ENCODE measurements around the gene KCNQ2.

The KCNQ2 gene

DNA sequence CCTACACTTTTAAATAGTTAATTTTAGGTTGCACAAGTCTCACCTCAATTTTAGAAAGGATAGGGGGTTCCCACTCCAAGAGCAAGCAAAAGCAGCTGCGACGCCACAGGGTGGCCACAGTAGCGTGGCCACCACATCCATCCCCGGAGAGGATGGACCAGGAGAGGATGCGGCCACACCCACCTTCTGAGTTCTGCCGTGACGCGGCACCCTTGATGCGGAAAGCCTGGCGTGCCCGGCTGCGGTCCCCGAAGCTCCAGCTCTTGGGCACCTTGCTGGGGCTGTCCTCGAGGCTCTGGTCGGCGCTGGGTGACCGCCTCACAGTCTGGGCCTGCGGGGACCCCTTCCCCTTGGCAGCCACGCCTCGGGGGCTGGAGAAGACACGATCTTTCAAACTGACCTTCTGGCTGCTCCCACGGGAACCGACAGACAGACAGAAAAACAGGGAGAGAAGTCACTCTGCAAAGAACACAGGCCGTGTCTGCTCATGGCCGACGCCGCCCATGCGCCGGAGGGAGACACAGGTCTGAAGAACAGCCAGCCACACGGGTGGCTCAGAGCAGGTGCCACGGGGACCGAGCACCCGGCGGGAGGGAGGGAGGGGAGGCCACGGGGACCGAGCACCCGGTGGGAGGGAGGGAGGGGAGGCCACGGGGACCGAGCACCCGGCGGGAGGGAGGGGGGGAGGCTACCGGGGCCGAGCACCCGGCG lies 57.6 kb downstream of the KCNQ2 start:
- Histone ChIP-seq H3K36me3 (ENCODE audit: insufficient read depth, low read length) (no peaks in the 10 kb centered on the region), H3K4me1 (ENCODE audit: control insufficient read depth, insufficient read depth, low read length) (no peaks in the 10 kb centered on the region), H3K9ac (ENCODE audit: low read depth, low read length) (no peak overlapping the region), H3K4me2 (ENCODE audit: low read length) (no peak overlapping the region), H3K4me3 (ENCODE audit: low read length) (no peak overlapping the region), H3K9me3 (replicated peaks; ENCODE audit: low read length) (no peaks in the 10 kb centered on the region), H3K27me3 (ENCODE audit: control insufficient read depth, insufficient read depth, low read length) (peaks cover 68% of the 10 kb centered on the region)

- Histone ChIP-seq H3K4me1 (ENCODE audit: control insufficient read depth, insufficient read depth, low read length) (no peaks in the 10 kb centered on the region), H3K4me2 (ENCODE audit: low read length) (no peak overlapping the region), H3K4me3 (ENCODE audit: low read length) (no peak overlapping the region), H3K9me3 (replicated peaks; ENCODE audit: low read length) (no peaks in the 10 kb centered on the region), H3K9ac (ENCODE audit: low read depth, low read length) (no peak overlapping the region), H3K36me3 (ENCODE audit: insufficient read depth, low read length) (no peaks in the 10 kb centered on the region), H3K27me3 (ENCODE audit: control insufficient read depth, insufficient read depth, low read length) (peaks cover 63% of the 10 kb centered on the region)
Measured at GRCh38 chr20:63413963-63414684, 58.3 kb downstream of the KCNQ2 start.

DNA sequence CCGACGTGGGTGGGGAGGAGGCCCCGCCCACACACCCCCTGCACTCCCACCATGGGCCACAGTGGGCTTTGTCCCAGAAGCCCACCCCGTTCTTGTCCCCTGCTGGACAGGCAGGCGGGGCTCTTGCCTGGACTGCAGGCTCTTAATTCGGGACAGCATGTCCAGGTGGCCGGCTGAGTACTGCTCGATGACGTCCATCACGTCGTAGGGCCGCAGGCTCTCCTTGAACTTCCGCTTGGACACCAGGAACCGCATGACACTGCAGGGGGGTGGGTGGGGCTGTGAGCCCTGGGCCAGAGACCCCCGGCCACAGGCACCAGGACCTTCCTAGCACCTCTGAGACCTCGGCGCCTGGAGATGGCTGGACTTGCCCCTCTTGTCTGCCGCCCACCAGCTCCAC lies 59.1 kb downstream of the KCNQ2 start:
- H3K27me3 ChIP-seq (ENCODE audit: control insufficient read depth, insufficient read depth, low read length): peaks cover 55% of the 10 kb centered on the region
- H3K4me3 ChIP-seq (ENCODE audit: low read length): no peak overlapping the region
- no peaks in the 10 kb centered on the region for H3K9me3 ChIP-seq (replicated peaks; ENCODE audit: low read length)
- no peak overlapping the region for H3K4me2 ChIP-seq (ENCODE audit: low read length)
- no peaks in the 10 kb centered on the region for H3K4me1 ChIP-seq (ENCODE audit: control insufficient read depth, insufficient read depth, low read length)
- no peak overlapping the region for H3K9ac ChIP-seq (ENCODE audit: low read depth, low read length)
- no peaks in the 10 kb centered on the region for H3K36me3 ChIP-seq (ENCODE audit: insufficient read depth, low read length)

- H3K36me3 ChIP-seq (ENCODE audit: insufficient read depth, low read length): no peaks in the 10 kb centered on the region
- no peak overlapping the region for H3K4me3 ChIP-seq (ENCODE audit: low read length)
- H3K27me3 ChIP-seq (ENCODE audit: control insufficient read depth, insufficient read depth, low read length): peaks cover 51% of the 10 kb centered on the region
- no peak overlapping the region for H3K9ac ChIP-seq (ENCODE audit: low read depth, low read length)
- H3K4me1 ChIP-seq (ENCODE audit: control insufficient read depth, insufficient read depth, low read length): no peaks in the 10 kb centered on the region
- H3K4me2 ChIP-seq (ENCODE audit: low read length): no peak overlapping the region
- H3K9me3 ChIP-seq (replicated peaks; ENCODE audit: low read length): no peaks in the 10 kb centered on the region
Measured at GRCh38 chr20:63412889-63413288, 59.6 kb downstream of the KCNQ2 start.

DNA sequence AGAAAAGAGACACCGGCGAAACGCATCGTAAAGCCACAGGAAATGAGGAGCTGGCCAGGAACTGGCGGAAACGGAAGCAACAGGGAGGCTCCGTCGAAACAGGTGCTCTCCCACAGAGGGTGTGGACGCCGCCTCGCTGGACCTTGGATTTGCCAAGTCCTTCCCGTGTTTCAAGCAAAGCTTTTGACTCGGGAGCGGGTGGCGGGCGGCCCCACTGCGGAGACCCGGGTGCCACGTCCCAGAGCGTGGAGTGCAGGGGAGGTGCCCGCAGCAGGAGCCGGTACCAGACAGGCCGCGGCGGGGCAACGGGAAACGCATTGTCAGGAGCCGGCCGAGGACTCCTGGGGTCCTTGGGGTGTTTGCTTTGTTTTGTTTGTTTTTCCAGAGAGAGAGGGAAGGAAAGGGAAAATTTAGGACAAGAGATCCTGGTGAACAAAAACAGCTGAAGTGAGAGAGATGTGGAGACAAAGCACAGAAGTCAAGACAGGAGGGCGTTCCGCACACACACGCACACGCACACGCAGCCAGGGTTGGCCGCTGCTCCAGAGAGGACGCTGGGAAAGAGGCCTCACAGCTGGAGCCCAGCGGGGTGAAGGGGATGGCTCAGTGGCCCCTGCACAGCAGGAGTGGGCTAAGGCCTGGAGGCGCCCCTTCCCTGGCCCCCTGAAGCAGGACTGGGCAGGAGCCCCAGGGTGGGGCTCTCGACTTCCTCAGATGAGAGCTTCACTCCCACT lies 60.4 kb downstream of the KCNQ2 start:
- H3K4me2 ChIP-seq (ENCODE audit: low read length): no peak overlapping the region
- no peak overlapping the region for H3K4me3 ChIP-seq (ENCODE audit: low read length)
- no peak overlapping the region for H3K9ac ChIP-seq (ENCODE audit: low read depth, low read length)
- no peaks in the 10 kb centered on the region for H3K9me3 ChIP-seq (replicated peaks; ENCODE audit: low read length)
- H3K27me3 ChIP-seq (ENCODE audit: control insufficient read depth, insufficient read depth, low read length): peaks cover 42% of the 10 kb centered on the region
- no peaks in the 10 kb centered on the region for H3K36me3 ChIP-seq (ENCODE audit: insufficient read depth, low read length)
- H3K4me1 ChIP-seq (ENCODE audit: control insufficient read depth, insufficient read depth, low read length): no peaks in the 10 kb centered on the region

DNA sequence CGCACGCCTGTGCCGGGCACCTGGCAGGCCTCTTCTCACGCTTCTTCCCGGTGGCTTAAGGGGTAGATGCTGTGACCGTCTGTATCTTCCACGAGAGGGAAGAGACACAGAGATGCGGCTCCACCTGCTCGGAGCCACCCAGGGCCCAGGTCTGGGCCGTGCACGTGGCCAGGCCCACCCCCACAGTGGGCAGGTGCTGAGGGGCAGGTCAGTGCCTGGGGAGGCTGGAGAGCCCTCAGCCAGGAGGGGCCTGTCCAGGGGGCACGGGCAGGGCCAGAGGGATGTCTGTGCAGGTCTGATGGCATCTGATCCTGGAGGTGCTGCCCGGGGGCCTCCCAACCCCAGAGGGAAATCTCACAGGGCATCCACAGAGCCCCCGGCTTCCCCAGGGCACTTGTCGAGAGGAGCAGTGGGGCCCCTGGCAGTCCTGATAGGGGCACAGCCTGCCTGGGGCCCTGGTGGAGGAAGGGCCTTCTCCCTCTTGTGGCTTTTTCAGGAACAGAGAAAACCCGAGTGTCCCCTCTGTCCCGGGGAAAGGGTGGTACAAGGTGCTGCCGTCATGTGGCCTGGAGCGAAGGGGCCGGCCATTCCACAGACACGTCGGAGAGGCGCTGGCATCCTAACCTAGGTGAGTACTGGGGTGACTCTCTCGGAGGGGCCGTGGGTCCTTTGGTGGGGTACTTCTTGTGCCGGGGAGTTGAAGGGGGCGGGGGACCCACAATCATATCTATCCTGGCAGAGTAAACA lies 61.1 kb downstream of the KCNQ2 start:
- H3K9ac ChIP-seq (ENCODE audit: low read depth, low read length): no peak overlapping the region
- H3K36me3 ChIP-seq (ENCODE audit: insufficient read depth, low read length): no peaks in the 10 kb centered on the region
- no peaks in the 10 kb centered on the region for H3K9me3 ChIP-seq (replicated peaks; ENCODE audit: low read length)
- no peak overlapping the region for H3K4me2 ChIP-seq (ENCODE audit: low read length)
- H3K4me3 ChIP-seq (ENCODE audit: low read length): no peak overlapping the region
- peaks cover 36% of the 10 kb centered on the region for H3K27me3 ChIP-seq (ENCODE audit: control insufficient read depth, insufficient read depth, low read length)
- no peaks in the 10 kb centered on the region for H3K4me1 ChIP-seq (ENCODE audit: control insufficient read depth, insufficient read depth, low read length)

GRCh38 chr20:63409834-63410435 lies 62.5 kb downstream of the KCNQ2 start:
- H3K4me1 ChIP-seq (ENCODE audit: control insufficient read depth, insufficient read depth, low read length): no peaks in the 10 kb centered on the region
- H3K9me3 ChIP-seq (replicated peaks; ENCODE audit: low read length): no peaks in the 10 kb centered on the region
- no peaks in the 10 kb centered on the region for H3K36me3 ChIP-seq (ENCODE audit: insufficient read depth, low read length)
- H3K9ac ChIP-seq (ENCODE audit: low read depth, low read length): no peak overlapping the region
- no peak overlapping the region for H3K4me3 ChIP-seq (ENCODE audit: low read length)
- H3K4me2 ChIP-seq (ENCODE audit: low read length): no peak overlapping the region
- H3K27me3 ChIP-seq (ENCODE audit: control insufficient read depth, insufficient read depth, low read length): peaks cover 27% of the 10 kb centered on the region

DNA sequence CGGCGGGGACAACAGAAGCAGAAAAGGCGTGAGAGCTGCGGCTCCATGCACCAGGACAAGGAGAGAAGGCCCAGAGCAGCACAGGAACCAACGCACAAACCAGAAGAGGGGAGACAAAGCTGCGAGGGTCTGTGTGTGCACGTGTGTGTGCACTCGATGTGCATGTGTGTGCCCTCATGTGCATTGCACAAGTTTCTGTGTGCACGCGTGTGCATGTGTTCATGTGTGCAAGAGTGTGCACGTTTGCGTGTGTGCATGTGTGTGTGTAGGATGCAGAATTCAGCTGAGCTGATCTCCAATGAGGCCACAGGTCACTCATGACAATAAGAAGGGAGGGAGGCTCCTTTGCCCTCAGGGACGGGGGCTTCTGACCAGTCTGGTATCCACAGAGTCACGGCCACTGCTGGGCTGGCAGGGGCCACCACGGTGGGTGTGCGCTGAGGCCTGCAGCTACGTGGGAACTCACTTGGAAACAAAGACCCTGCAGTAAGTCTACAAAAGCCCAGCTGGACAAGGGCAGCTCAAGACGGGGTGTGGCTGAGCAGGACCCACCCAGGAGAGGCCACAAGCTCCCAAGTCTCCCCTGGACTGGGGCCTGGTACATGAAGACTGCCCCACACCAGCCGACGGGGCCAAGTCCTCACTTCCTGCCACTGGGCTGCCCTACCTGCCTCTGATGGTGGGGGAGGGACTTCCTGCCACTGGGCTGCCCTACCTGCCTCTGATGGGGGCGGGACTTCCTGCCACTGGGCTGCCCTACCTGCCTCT lies 63.2 kb downstream of the KCNQ2 start:
- Histone ChIP-seq H3K9me3 (replicated peaks; ENCODE audit: low read length) (no peaks in the 10 kb centered on the region), H3K4me1 (ENCODE audit: control insufficient read depth, insufficient read depth, low read length) (no peaks in the 10 kb centered on the region), H3K27me3 (ENCODE audit: control insufficient read depth, insufficient read depth, low read length) (peaks cover 27% of the 10 kb centered on the region), H3K36me3 (ENCODE audit: insufficient read depth, low read length) (no peaks in the 10 kb centered on the region), H3K4me2 (ENCODE audit: low read length) (no peak overlapping the region), H3K4me3 (ENCODE audit: low read length) (no peak overlapping the region), H3K9ac (ENCODE audit: low read depth, low read length) (no peak overlapping the region)

- H3K36me3 ChIP-seq (ENCODE audit: insufficient read depth, low read length): no peaks in the 10 kb centered on the region
- no peak overlapping the region for H3K4me3 ChIP-seq (ENCODE audit: low read length)
- H3K4me2 ChIP-seq (ENCODE audit: low read length): no peak overlapping the region
- H3K4me1 ChIP-seq (ENCODE audit: control insufficient read depth, insufficient read depth, low read length): no peaks in the 10 kb centered on the region
- H3K9ac ChIP-seq (ENCODE audit: low read depth, low read length): no peak overlapping the region
- peaks cover 27% of the 10 kb centered on the region for H3K27me3 ChIP-seq (ENCODE audit: control insufficient read depth, insufficient read depth, low read length)
- H3K9me3 ChIP-seq (replicated peaks; ENCODE audit: low read length): no peaks in the 10 kb centered on the region
Measured at GRCh38 chr20:63408684-63409046, 63.8 kb downstream of the KCNQ2 start.

- no peaks in the 10 kb centered on the region for H3K36me3 ChIP-seq (ENCODE audit: insufficient read depth, low read length)
- H3K4me2 ChIP-seq (ENCODE audit: low read length): no peak overlapping the region
- peaks cover 30% of the 10 kb centered on the region for H3K27me3 ChIP-seq (ENCODE audit: control insufficient read depth, insufficient read depth, low read length)
- H3K9me3 ChIP-seq (replicated peaks; ENCODE audit: low read length): no peaks in the 10 kb centered on the region
- no peaks in the 10 kb centered on the region for H3K4me1 ChIP-seq (ENCODE audit: control insufficient read depth, insufficient read depth, low read length)
- H3K4me3 ChIP-seq (ENCODE audit: low read length): no peak overlapping the region
- H3K9ac ChIP-seq (ENCODE audit: low read depth, low read length): no peak overlapping the region
Measured at GRCh38 chr20:63407928-63408683, 64.3 kb downstream of the KCNQ2 start.

All from skeletal muscle satellite cell (primary cell).